Skeletal muscle cell (primary cell): ENCODE data around the gene PARVA.
A peak's percentile ranks its signal among the peaks of the same experiment; 100 is the strongest.
"Not testable (repeated sequence)": the region's sequence is repeated elsewhere in the genome, so short reads cannot be mapped to it uniquely, and the experiment has no call there.

Source experiments
- DNase-seq: peaks from one replicate; pipeline ENCODE4 v3.0.0-alpha.2; 2010; ENCODE audit warnings: low read depth
- H3K4me3 ChIP-seq: 2 replicates; pipeline ENCODE4 v1.5.1; 2011; ENCODE audit warnings: low read depth, mild to moderate bottlenecking, control low read depth, low read length, moderate library complexity

The PARVA gene, protein sequence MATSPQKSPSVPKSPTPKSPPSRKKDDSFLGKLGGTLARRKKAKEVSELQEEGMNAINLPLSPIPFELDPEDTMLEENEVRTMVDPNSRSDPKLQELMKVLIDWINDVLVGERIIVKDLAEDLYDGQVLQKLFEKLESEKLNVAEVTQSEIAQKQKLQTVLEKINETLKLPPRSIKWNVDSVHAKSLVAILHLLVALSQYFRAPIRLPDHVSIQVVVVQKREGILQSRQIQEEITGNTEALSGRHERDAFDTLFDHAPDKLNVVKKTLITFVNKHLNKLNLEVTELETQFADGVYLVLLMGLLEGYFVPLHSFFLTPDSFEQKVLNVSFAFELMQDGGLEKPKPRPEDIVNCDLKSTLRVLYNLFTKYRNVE

GRCh38 chr11:12377106-12377823 lies at the start of gene PARVA:
Gene PARVA (plus strand): TSS chr11:12377571. CDS start chr11:12377648, 77 bp downstream.
- peak within 1 kb of the TSS; percentile 69 for H3K4me3 ChIP-seq
- no peak for DNase-seq

DNA sequence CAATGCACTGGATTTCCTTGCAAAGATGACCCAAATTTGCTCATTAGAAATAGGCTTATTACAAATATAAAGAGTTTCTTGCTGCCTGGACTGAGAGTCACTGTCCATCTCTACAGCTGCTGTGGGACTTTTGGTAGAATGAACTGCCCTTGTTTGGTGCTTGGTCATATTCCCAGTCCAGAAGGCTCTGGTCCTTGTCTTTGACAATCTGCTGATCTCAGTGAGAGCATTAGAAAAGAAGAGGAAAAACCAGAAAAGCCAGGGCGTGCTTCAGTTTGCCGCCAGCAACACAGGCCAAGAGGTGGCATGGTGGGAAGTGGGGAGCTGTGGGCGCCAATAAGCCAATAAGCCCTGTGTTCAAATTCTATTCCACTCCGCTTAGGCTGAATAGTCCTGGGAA lies 48.2 kb upstream of the PARVA start:
- DNase-seq = no peak
- no peak overlapping the region for H3K4me3 ChIP-seq

GRCh38 chr11:12329797-12330196 lies 47.6 kb upstream of the PARVA start:
- H3K4me3 ChIP-seq = no peak overlapping the region
- no peak for DNase-seq

DNA sequence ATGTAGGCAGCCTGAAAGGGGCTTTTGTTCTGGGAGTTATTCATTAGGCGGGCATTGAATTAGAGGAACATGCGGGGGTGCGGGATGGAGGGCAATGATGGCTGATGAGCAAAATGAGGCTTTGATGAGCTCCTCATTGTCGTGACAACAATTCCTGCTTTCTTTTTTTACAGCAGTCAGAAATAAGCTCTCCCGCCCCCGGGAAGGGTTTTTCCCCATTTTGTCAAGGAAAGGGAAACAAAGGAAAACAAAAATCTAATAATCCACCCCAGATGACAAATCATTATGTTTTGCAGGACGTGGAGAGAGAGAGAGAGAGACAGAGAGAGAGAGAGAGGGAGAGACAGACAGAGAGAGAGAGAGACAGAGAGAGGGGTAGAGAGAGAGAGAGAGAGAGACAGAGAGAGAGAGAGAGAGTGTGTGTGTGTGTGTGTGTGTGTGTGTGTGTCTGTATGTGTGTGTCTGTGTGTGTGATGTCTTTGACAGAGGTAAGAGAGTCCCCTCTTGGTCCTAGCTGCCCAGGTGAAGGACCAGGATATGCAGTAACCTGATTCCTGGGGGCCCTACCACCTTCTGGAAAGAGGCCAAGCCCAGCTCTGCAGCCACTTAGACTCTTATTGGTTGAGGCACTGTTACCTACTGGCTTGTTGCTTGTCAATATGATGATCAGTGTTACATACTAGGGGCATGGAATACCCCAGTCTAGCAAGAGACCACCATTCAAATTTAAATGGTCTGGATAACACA lies 46.7 kb upstream of the PARVA start:
- H3K4me3 ChIP-seq = no peak overlapping the region
- no peak for DNase-seq

GRCh38 chr11:12331239-12331874 lies 46.0 kb upstream of the PARVA start:
- DNase-seq = peak; percentile 44
- no peak overlapping the region for H3K4me3 ChIP-seq

GRCh38 chr11:12343526-12343925 lies 33.8 kb upstream of the PARVA start:
- DNase-seq = no peak

GRCh38 chr11:12353534-12353933 lies 23.8 kb upstream of the PARVA start:
- DNase-seq = no peak

More at GRCh38 chr11:12343526-12343925, 33.8 kb upstream of the PARVA start:
- no peak overlapping the region for H3K4me3 ChIP-seq

DNA sequence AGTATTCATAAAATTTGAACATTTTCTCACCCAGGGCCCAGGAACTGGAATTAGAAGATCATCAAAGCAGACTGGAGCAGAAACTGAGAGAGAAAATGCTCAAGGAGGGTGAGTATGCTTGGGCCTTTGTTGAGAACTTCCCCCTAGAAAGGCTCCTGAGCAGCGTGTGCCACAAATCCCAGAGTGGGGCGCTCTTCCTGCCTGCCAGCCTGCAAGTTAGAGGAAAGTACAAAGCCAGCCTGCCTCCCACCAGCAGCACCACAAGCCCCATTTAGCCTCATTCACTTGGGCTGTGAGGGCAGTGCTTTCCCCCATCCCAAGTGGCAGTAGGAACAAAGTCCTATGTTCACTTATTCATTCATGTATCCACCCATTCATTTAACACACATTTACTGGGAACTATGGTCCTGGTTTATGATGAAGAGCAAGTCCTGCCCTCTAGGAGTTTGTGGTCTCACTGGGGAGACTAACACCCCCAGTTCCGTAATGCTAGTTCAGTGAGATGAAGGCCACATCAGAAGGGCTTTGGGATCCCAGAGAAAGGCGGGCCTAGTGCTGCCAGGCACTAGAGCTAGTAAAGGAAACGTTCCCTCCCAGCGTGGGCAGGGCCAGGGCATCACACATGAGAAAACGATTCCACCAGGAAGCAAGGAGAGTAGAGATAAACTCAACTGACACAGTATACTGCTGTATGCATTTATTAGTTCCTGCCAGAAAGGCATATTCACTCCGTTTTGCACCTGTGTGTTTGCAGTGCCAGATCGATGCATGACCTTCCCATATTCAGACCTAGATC lies 22.4 kb upstream of the PARVA start:
- DNase-seq = no peak
- H3K4me3 ChIP-seq = no peak overlapping the region

More at GRCh38 chr11:12353534-12353933, 23.8 kb upstream of the PARVA start:
- no peak overlapping the region for H3K4me3 ChIP-seq

DNA sequence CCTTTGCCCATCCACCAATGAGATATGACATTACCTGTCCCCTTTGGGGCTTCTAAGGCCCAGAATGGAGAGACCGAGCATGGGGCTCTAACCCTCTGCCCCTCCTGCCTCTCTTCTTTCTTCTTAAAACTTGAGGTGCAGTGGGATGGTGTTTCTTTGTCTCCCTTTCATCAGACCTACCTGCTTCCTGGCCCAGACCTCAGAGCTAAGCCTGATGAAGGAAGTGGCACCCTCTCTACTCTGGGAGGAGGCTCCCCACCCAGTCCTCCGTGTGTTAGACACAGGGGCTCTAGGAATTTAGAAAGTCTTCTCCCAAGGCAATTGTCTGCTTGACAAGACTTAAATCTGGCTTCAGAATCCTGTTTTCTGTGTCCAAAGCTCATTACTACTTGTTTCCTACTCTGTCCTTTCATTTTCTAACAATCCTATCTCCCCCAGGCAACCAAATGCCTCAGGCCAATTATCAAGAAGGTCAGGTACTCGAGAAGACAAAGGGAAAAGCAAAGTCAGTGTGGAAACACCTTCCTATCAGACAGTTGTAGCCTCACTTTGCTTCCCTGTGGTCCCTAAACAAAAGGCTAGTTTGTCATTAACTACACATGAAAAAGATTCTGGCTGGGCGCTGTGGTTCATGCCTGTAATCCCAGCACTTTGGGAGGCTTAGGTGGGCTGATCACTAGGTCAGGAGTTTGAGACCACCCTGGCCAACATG lies 20.3 kb upstream of the PARVA start:
- DNase-seq = no peak
- H3K4me3 ChIP-seq = no peak overlapping the region

DNA sequence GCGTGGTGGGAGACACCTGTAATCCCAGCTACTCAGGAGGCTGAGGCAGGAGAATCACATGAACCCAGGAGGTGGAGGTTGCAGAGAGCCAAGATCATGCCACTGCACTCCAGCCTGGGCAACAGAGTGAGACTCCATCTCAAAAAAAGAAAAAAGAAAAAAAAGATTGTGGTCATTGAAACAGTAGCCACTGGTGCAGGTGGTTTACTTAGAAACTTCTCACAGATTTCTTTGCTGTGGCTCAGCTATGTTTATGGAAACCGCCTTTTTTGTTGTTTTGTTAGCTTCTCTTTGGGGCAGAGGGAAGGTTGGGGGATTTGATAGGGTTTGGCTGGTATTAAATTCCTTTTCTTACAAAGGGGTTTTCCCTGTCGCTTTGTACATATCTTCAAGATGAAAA lies 19.7 kb upstream of the PARVA start:
- not testable (repeated sequence) for H3K4me3 ChIP-seq, DNase-seq

GRCh38 chr11:12358302-12359188 lies 18.8 kb upstream of the PARVA start:
- no peak for DNase-seq
- no peak overlapping the region for H3K4me3 ChIP-seq

- H3K4me3 ChIP-seq = no peak overlapping the region
- peak; percentile 41 for DNase-seq
Observed at GRCh38 chr11:12359761-12360160, 17.6 kb upstream of the PARVA start.

- no peak overlapping the region for H3K4me3 ChIP-seq
- DNase-seq = no peak
Observed at GRCh38 chr11:12361682-12362081, 15.7 kb upstream of the PARVA start.

DNA sequence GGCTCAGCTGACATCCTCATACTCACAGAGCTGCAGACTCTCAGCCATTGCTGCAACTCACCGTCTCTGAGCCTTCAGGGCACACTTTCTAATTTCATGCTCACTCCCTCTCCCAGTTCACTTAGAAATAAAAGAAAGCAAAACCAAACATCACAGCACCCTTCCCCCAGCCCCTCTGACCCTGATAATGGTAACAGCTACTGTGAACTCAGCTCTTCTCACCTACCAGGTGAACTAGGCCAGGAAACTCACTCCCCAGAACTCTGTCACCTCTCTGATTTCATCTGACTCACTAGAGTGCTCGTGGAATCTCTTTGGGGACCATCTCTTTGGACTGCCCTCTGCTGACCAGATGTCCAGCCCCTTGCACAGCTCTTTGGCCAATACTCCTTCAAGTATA lies 14.5 kb upstream of the PARVA start:
- no peak for DNase-seq

DNA sequence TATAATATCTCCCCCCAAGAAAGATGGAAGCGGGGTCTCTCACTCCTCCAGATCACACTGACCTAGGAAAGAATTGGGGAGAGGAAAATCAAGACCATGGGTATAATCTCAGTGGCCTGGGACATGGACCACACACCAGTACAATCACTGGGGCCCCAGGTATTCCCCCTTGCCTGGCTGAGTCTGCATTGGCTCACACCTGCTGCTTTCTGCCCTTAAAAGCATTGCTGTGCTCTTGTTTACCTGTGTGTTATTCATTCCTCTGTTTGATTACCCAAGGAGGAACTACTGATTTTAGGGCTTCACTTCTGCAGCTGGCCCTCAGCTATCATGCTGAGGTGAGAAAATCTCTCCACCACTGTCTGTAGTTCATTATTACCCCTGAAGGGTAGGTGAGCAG lies 14.0 kb upstream of the PARVA start:
- H3K4me3 ChIP-seq = no peak overlapping the region
- no peak for DNase-seq

More for the DNA sequence above, 14.5 kb upstream of the PARVA start:
- no peak overlapping the region for H3K4me3 ChIP-seq

GRCh38 chr11:12365965-12366575 lies 11.3 kb upstream of the PARVA start:
- not testable (repeated sequence) for DNase-seq, H3K4me3 ChIP-seq

- not testable (repeated sequence) for H3K4me3 ChIP-seq, DNase-seq
Observed at GRCh38 chr11:12367057-12367456, 10.3 kb upstream of the PARVA start.
